Measurements from ENCODE around the gene PAQR6. TPM values are rescaled to one million over a fixed set of nuclear protein-coding genes. Genes with fewer than 3 reads are reported as not detected.

The PAQR6 gene
- total and polyA plus RNA-seq, 2 of the 4 experiments (the other 2 are of a cell fraction) = under 0.01 to 0.67 TPM

DNA sequence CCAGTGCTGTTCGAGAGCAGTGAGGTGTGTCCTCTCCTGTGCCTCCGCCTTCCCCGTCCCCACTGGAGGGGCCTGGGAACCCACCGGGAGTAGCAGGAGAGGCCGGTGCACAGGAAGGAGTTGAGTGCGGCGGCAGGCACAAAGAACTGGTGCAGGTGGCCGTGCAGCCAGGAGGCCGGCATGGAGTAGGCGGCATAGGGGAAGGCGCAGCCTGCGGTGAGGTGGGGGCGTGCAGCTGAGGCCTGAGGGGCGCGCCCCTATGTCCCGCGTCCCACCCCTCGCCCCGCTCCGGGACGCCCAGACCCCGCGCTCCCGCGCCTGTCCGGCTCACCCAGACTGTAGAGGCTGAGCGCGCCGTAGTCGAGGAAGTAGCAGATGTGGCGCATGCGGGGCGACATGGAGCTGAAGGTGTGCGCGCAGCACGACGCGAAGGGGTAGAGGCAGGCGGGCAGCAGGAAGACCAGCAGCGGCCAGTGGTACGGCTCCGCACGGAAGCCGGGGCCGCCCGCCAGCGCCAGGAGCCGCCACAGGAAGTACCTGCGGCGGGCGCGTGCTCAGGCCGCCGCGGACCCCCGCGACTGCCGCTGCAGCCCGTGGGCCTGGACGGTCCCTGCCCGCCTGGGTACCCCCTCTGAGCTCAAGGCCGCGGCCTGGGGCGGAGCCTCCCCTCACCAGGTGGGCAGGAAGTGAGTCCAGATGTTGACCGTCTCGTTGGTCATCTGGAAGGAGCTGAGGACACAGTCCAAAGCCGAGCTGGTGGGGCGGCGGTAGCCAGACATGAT, 2.2 kb downstream of the PAQR6 start:
- WGBS, 2 experiments (ENCODE audit: extremely low coverage in 2 of 2, insufficient read length in 1 of 2) = 7% methylated on average over 38 of the region's 69 CpGs; no CpG with 5 or more reads in 1 of the 2 experiments
- Histone ChIP-seq H3K27me3 (ENCODE audit: control insufficient read depth, insufficient read depth, low read length) (peaks cover 12% of the 10 kb centered on the region; the same call in 1 of the 2 replicates), H4K91ac (ENCODE audit: insufficient read depth, low read depth, low read length) (no peak overlapping the region), H3K27ac (ENCODE audit: insufficient read depth, low read length) (no peak overlapping the region), H3K79me1 (ENCODE audit: low read depth in 1 of 2, low read length in 2 of 2) (no peaks in the 10 kb centered on the region), H2AK5ac (ENCODE audit: low read depth, low read length) (0 out of 2 replicates have a peak overlapping the region, but pooled peaks have one; percentile 24), H3K4me1 (ENCODE audit: control insufficient read depth, insufficient read depth, low read length) (peaks cover 2% of the 10 kb centered on the region; the same call in 1 of the 2 replicates), H2BK120ac (ENCODE audit: low read depth, low read length) (no peak overlapping the region), H2BK20ac (ENCODE audit: low read depth, low read length) (no peak overlapping the region), H2AK9ac (replicated peaks; ENCODE audit: low read depth, low read length, poor library complexity) (peak overlapping the region; percentile 63), H2BK5ac (ENCODE audit: low read depth, low read length, poor library complexity, severe bottlenecking) (no peak overlapping the region), H3K9me1 (ENCODE audit: insufficient read depth, low read length) (peaks cover 5% of the 10 kb centered on the region; the same call in 1 of the 2 replicates), H3K14ac (replicated peaks; ENCODE audit: low read depth, low read length) (no peak overlapping the region), H3K4me3 (ENCODE audit: insufficient read depth, low read depth, low read length) (peak overlapping the region; percentile 29), H3K9ac (ENCODE audit: low read depth, low read length) (no peak overlapping the region), H2AFZ (replicated peaks; ENCODE audit: low read length, poor library complexity) (peak overlapping the region; percentile 87), H3K36me3 (ENCODE audit: control insufficient read depth, insufficient read depth, low read length) (peaks cover 21% of the 10 kb centered on the region), H4K20me1 (ENCODE audit: insufficient read depth, low read length) (no peaks in the 10 kb centered on the region; the same call in none of the 2 replicates), H3K18ac (ENCODE audit: low read depth, low read length) (no peak overlapping the region), H4K8ac (ENCODE audit: low read depth in 2 of 2, low read length in 2 of 2) (no peak overlapping the region; a peak in 1 of 4 replicates), H3K4ac (ENCODE audit: low read depth, low read length) (no peak overlapping the region), H3K9me3 (ENCODE audit: control insufficient read depth, insufficient read depth, low read length) (no peaks in the 10 kb centered on the region), H4K5ac (ENCODE audit: low read depth, low read length) (no peak overlapping the region), H3K56ac (ENCODE audit: extremely low read depth, insufficient read depth, low read length) (no peak overlapping the region), H3K23ac (ENCODE audit: low read depth, low read length) (peak overlapping the region; percentile 66; the same call in 1 of the 2 replicates), H3K4me2 (ENCODE audit: low read depth, low read length) (peak overlapping the region; percentile 85), H2BK15ac (ENCODE audit: low read depth, low read length) (no peak overlapping the region)
- dilution Hi-C loops (cut with HindIII; ENCODE audit: low sequenced_read_pairs, unreplicated experiment) = no loop called here
- intact Hi-C loops (cut with micrococcal nuclease) = loop anchor here (1.0 kb wide), 1 partner anchor 34 kb away; no protein-coding TSS in a partner anchor
- POLR2A ChIA-PET (ENCODE audit: unreplicated experiment) = interaction anchor here (0.6 kb wide), 1 partner anchor 113 kb away, joined by 9 read pairs; no protein-coding TSS in a partner anchor
- ATAC-seq (ENCODE audit: low read depth) (peak; percentile 40), DNase-seq (no peak)
- no peak for TF ChIP-seq USF2 (IDR thresholded peaks at IDR 0.05; ENCODE audit: low read depth, low read length)
- no peak for TF ChIP-seq CHD1 (IDR thresholded peaks at IDR 0.05; ENCODE audit: low read depth, low read length)
- in situ Hi-C loops (cut with MboI; ENCODE audit: low sequenced_read_pairs) = no loop called here
- CTCF ChIA-PET = no interaction called here
- no TSS peak for BruUV-seq (replicated peaks)
